WTC11 (cell line): ENCODE measurements around the gene SMIM29.

Experiments
- CTCF ChIP-seq: fragments of 200-600 bp; IDR thresholded peaks from 2 replicates; pipeline ENCODE4 v1.8.0; 2022; ENCODE audit warnings: antibody characterized with exemption
- ESRRA ChIP-seq: sonication (generic); formaldehyde crosslinking; IDR thresholded peaks from 2 replicates; pipeline ENCODE4 v1.8.1; 2022; ENCODE audit warnings: mild to moderate bottlenecking, missing genetic modification reagents, borderline replicate concordance
- HMGXB4 ChIP-seq: sonication (generic); formaldehyde crosslinking; IDR thresholded peaks from 2 replicates; pipeline ENCODE4 v1.8.1; 2023; ENCODE audit warnings: mild to moderate bottlenecking, moderate library complexity, missing genetic modification reagents
- JAZF1 ChIP-seq: fragments of 250-450 bp; sonication (Bioruptor Pico); IDR thresholded peaks from 2 replicates; pipeline ENCODE4 v1.9.0; 2021; ENCODE audit warnings: moderate library complexity, mild to moderate bottlenecking, inconsistent platforms
- NR2C2 ChIP-seq: sonication (generic); formaldehyde crosslinking; IDR thresholded peaks from 2 replicates; pipeline ENCODE4 v1.8.0; 2022; ENCODE audit warnings: mild to moderate bottlenecking, missing genetic modification reagents

- no peak for TF ChIP-seq JAZF1 (CRISPR knock-in tag)
- no peak for TF ChIP-seq CTCF
- TF ChIP-seq NR2C2 (CRISPR knock-in tag), result no peak
- no peak for TF ChIP-seq ESRRA (CRISPR knock-in tag)
- no peak for TF ChIP-seq HMGXB4 (CRISPR knock-in tag)
Measured at GRCh38 chr6:34276881-34277762, 28.3 kb upstream of the SMIM29 start.
